Right lobe of liver (tissue), 6 donors: ENCODE measurements around the gene PGLYRP2. TPM values are rescaled to one million over a fixed set of nuclear protein-coding genes. Genes with fewer than 3 reads are reported as not detected.

Experiments used
- ATAC-seq, 4 donors: fragments of 200-7000 bp; cut with Tn5 transposase; one replicate each; pipeline ENCODE4 v1.9.1; 2020; ENCODE audit warnings: mild to moderate bottlenecking in 4 of 4, moderate library complexity in 4 of 4
- DNase-seq, 3 donors: peaks; one replicate each; pipeline ENCODE4 v3.0.0-alpha.2; 2020
- H3K27ac ChIP-seq, 3 donors: fragments of 200-600 bp; one replicate each; pipeline ENCODE4 v1.8.0; 2022
- H3K27me3 ChIP-seq, 2 donors: fragments of 200-600 bp; one replicate each; pipeline ENCODE4 v1.8.0; 2022
- H3K36me3 ChIP-seq, 4 donors: fragments of 200-600 bp; sonication (generic) in 1 of 4; one replicate each; pipeline versions ENCODE4 v1.5.1 to v1.8.0; 2017 to 2022; ENCODE audit warnings: control low read depth in 1 of 4
- H3K4me1 ChIP-seq, 4 donors: fragments of 200-600 bp; sonication (generic) in 1 of 4; one replicate each; pipeline versions ENCODE4 v1.5.1 to v1.8.0; 2017 to 2022; ENCODE audit warnings: control low read depth in 1 of 4
- H3K4me3 ChIP-seq, 3 donors: fragments of 200-600 bp; one replicate each; pipeline ENCODE4 v1.8.0; 2022
- H3K9me3 ChIP-seq, 4 donors: fragments of 200-600 bp; sonication (generic) in 1 of 4; one replicate each; pipeline versions ENCODE4 v1.5.1 to v1.8.0; 2017 to 2022; ENCODE audit warnings: control low read depth in 1 of 4
- POLR2A ChIP-seq: fragments of 450-650 bp; IDR thresholded peaks from one replicate; pipeline ENCODE4 v1.6.1; 2017; ENCODE audit warnings: antibody characterized with exemption, mild to moderate bottlenecking
- WGBS: methylation state at CpG from one replicate; pipeline ENCODE4 v1.1.6; 2018; ENCODE audit warnings: low coverage, low lambda C conversion rate; ENCODE audit not compliant: insufficient coverage; ENCODE audit errors: missing lambda C conversion rate; 5-methylcytosine and 5-hydroxymethylcytosine counted together
- intact Hi-C, 2 donors: fragments of 100-400 bp; cut with DNase I; formaldehyde crosslinking; loops; one replicate each; pipeline versions ENCODE4 v1.11.2 to v1.14.1; 2022
- total RNA-seq, 6 experiments: library from RNA; depleted of rRNA in 2 of 6; stranded (reverse); fragments of >200 nt in 2 of 6; fragmentation: NEBNext Ultra II Directional in 3 of 6; extraction: Animal tissue kit (Norgen Biotek cat#: 25700) in 3 of 6; gene quantifications; one replicate each; pipeline versions ENCODE4 v1.1.0 to v1.2.4, GENCODE V29; 2016 to 2023
- TF ChIP-seq, protein P1 (sequence below), 4 donors: fragments of 200-600 bp in 3 of 4; fragments of 450-650 bp in 1 of 4; IDR thresholded peaks; one replicate each; pipeline versions ENCODE4 v1.5.1 to v1.8.0; 2016 to 2022; ENCODE audit warnings: antibody characterized with exemption in 4 of 4, mild to moderate bottlenecking in 2 of 4
- donor health status: DM: no; HTN: yes; CAD: no.
- donor health status: DM: no; HTN: no; CAD: no.
- donor health status: DM: no; HTN: no; CAD: no.
- donor health status: DM: no; HTN: yes; CAD: no.
- donor health status: DM: no; HTN: yes; CAD: no.

PGLYRP2 gene
- total RNA-seq, 6 experiments from 2014 or later: 45.1 to 135 (median 59.2) TPM

DNA sequence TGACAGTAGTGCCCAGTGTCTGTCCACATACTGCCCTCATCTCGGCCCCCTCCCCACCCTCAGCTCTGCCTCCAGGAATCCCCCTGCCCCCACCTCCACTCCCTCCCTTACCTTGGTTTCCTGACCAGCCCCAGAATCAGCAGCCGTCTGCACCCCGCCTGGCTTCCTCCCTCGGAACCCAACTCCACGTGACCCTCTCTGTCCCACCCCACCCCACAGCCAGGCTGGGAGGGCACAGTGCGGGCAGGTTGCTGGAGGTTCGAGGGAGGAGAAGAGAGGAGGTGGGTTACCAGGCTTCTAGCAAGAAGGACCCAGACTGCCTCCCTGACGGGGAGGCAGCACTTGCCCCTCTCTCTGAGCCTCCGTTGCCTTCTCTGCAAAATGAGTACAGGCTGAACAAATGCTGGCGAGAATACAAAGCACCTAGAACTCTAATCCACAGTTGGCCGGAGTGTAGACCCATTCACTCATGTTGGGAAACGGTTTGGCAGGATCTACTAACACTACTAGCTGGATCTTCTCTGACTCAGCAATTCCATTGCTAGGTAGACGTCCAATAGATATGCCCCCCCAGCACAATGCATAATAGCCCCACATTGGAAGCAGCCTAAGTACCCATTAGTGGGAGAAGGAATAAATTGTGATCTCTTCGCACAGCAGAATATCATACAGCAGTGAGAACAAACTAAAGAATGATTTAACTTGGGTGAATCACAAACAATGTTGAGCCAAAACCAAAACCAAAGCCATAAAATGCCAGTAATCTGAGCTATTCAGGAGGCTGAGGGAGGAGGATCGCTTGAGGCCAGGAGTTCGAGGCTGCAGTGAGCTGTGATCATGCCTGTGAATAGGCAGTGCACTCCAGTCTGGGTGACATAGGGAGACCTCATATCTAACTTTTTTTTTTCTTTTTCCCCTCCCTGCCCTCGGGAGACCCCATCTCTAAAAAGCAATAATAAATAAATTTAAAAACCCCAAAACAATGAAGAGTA lies 14.6 kb downstream of the PGLYRP2 start, which contains the start of gene RASAL3:
Gene RASAL3 (minus strand): TSS at position 151 of the 992 bp plus-strand sequence. CDS start 186 bp downstream, outside the sequence.
- intact Hi-C loops: no loop called here
- WGBS: 23% methylated on average over 14 of the region's 17 CpGs
- no peak for TF ChIP-seq POLR2A
- TF ChIP-seq, protein P1, sequence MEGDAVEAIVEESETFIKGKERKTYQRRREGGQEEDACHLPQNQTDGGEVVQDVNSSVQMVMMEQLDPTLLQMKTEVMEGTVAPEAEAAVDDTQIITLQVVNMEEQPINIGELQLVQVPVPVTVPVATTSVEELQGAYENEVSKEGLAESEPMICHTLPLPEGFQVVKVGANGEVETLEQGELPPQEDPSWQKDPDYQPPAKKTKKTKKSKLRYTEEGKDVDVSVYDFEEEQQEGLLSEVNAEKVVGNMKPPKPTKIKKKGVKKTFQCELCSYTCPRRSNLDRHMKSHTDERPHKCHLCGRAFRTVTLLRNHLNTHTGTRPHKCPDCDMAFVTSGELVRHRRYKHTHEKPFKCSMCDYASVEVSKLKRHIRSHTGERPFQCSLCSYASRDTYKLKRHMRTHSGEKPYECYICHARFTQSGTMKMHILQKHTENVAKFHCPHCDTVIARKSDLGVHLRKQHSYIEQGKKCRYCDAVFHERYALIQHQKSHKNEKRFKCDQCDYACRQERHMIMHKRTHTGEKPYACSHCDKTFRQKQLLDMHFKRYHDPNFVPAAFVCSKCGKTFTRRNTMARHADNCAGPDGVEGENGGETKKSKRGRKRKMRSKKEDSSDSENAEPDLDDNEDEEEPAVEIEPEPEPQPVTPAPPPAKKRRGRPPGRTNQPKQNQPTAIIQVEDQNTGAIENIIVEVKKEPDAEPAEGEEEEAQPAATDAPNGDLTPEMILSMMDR (IDR thresholded peaks at IDR 0.05): no peak
- no peaks in the 10 kb centered on the region for H3K36me3 ChIP-seq
- H3K27me3 ChIP-seq: no peaks in the 10 kb centered on the region
- ATAC-seq (peak; percentile 29 to 55 (median 42)), DNase-seq (peak in 2 of 3 donors; percentile 40 to 74)
- H3K4me3 ChIP-seq: peak within 1 kb of the TSS; percentile 21 to 44 (median 28)
- peak within 1 kb of the TSS; percentile 26 to 73 (median 51) for H3K27ac ChIP-seq
- H3K9me3 ChIP-seq: no peaks in the 10 kb centered on the region
- H3K4me1 ChIP-seq: peaks cover 0 to 27% (median 13%) of the 10 kb centered on the region in 4 donors

DNA sequence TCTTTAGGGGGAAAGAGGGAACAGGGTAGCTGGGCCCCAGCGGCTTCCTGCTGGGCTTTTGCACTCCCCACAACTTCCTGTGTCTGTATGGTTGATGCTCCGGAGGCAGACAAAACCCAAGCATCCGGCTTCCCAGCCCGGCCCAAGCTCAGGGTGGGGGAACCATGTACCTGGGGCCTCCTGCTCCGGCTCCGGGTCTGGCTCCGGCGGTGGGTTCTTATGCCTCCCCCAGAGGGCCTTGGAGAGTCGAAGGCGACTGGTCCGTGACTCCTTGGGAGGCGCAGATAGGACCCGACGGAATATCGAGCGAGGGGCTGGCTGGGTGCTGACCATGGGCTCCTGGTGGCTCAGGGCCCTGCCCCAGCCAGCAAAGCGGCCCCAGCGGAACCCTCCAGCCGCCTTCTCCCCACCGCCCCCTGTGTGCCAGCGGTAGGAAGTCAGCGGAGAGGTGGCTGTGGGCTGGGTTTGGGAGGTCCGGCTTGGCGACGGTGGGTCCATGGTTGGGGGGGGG lies 15.4 kb downstream of the PGLYRP2 start:
- Histone ChIP-seq H3K4me1 (peaks cover 0 to 19% (median 7%) of the 10 kb centered on the region in 4 donors), H3K36me3 (no peaks in the 10 kb centered on the region), H3K27me3 (no peaks in the 10 kb centered on the region), H3K9me3 (no peaks in the 10 kb centered on the region), H3K27ac (peak overlapping the region; percentile 26 to 73 (median 51)), H3K4me3 (peak overlapping the region; percentile 21 to 44 (median 28))
- TF ChIP-seq, protein P1 (IDR thresholded peaks at IDR 0.05): no peak
- TF ChIP-seq POLR2A: no peak
- DNase-seq (peak in 2 of 3 donors; percentile 45 to 53), ATAC-seq (peak; percentile 54 to 60 (median 58))
- no CpG with 5 or more reads among the region's 25 CpGs for WGBS
- intact Hi-C loops: no loop called here

DNA sequence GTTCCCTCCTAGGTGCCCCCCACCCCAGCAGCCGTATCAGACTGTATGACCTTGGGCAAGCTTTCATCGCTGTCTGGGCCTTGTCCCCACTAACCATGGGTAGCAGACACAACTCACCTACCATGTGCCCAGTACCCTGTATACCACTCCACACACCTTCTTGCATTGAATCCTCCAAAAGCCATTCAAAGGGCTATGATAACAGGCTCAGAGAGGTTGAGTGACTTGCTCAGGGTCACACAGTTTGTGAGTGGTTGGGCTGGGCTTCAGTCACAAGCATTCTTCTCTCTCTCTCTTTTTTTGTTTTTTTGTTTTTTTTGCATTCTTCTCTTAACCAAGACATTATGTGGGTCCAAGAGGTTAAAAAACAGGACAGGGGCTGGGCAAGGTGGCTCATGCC lies 17.6 kb downstream of the PGLYRP2 start:
- no peaks in the 10 kb centered on the region for H3K27me3 ChIP-seq
- no peak for TF ChIP-seq POLR2A
- TF ChIP-seq, protein P1 (IDR thresholded peaks at IDR 0.05): no peak
- ATAC-seq (no peak), DNase-seq (no peak)
- 83% methylated on average over 2 of the region's 2 CpGs for WGBS
- H3K4me3 ChIP-seq: no peak overlapping the region
- H3K4me1 ChIP-seq: peaks cover 0 to 18% (median 3%) of the 10 kb centered on the region in 4 donors
- no peak overlapping the region for H3K27ac ChIP-seq
- no peaks in the 10 kb centered on the region for H3K9me3 ChIP-seq
- H3K36me3 ChIP-seq: no peaks in the 10 kb centered on the region
- intact Hi-C loops: no loop called here

GRCh38 chr19:15457701-15458484 lies 21.4 kb downstream of the PGLYRP2 start:
- intact Hi-C loops: loop anchor here in 1 of 2 donors (10.0 kb wide), 1 partner anchor 97 kb away; no protein-coding TSS in a partner anchor
- WGBS: 49% methylated on average over 23 of the region's 54 CpGs
- no peak for TF ChIP-seq POLR2A
- TF ChIP-seq, protein P1 (IDR thresholded peaks at IDR 0.05): no peak
- Histone ChIP-seq H3K4me1 (peaks cover 0 to 22% (median 3%) of the 10 kb centered on the region in 4 donors), H3K27ac (no peak overlapping the region), H3K27me3 (no peaks in the 10 kb centered on the region), H3K9me3 (no peaks in the 10 kb centered on the region), H3K4me3 (no peak overlapping the region), H3K36me3 (no peaks in the 10 kb centered on the region)
- DNase-seq: no peak
- no peak for ATAC-seq
